ENCODE measurements around the gene USP12. TPM values are rescaled to one million over a fixed set of nuclear protein-coding genes. Genes with fewer than 3 reads are reported as not detected.

The USP12 gene
- polyA plus RNA-seq, 3 donors: 12.8 to 23.4 (median 14.5) TPM

- Mint-ChIP-seq H3K36me3 (no peaks in the 10 kb centered on the region), H3K9me3 (peaks cover 0 to 4% (median 0%) of the 10 kb centered on the region in 7 donors), H3K4me3 (no peak overlapping the region), H3K27ac (no peak overlapping the region), H3K27me3 (ENCODE audit: low read depth in 3 of 3) (peaks cover 0 to 5% (median 4%) of the 10 kb centered on the region in 3 donors), H3K4me1 (peaks cover 3% of the 10 kb centered on the region)
- 80% methylated on average over 6 of the region's 6 CpGs for WGBS (ENCODE audit: insufficient coverage)
- Histone ChIP-seq H3K4me2 (replicated peaks; ENCODE audit: extremely low read depth, low read length, poor library complexity, severe bottlenecking) (no peak overlapping the region), H3K9me3 (replicated peaks in 1 of 2; ENCODE audit: control insufficient read depth in 1 of 2, insufficient read depth in 1 of 2, low read length in 2 of 2) (no peaks in the 10 kb centered on the region), H3K27ac (ENCODE audit: low read depth in 1 of 2, low read length in 2 of 2) (no peak overlapping the region), H3K4me1 (ENCODE audit: control insufficient read depth in 1 of 2, insufficient read depth in 2 of 2, low read length in 2 of 2) (no peaks in the 10 kb centered on the region), H3K4me3 (replicated peaks in 1 of 3; ENCODE audit: low read depth in 2 of 3, low read length in 3 of 3) (no peak overlapping the region), H3K27me3 (ENCODE audit: control insufficient read depth in 2 of 2, insufficient read depth in 2 of 2, low read length in 2 of 2) (no peaks in the 10 kb centered on the region), H4K20me1 (ENCODE audit: insufficient read depth, low read length) (no peaks in the 10 kb centered on the region), H2AFZ (ENCODE audit: insufficient read depth, low read depth, low read length, poor library complexity, severe bottlenecking) (no peak overlapping the region), H3K79me2 (ENCODE audit: insufficient read depth, low read length) (no peaks in the 10 kb centered on the region), H3K9ac (ENCODE audit: insufficient read depth, low read length, poor library complexity, severe bottlenecking) (no peak overlapping the region), H3K36me3 (replicated peaks in 1 of 2; ENCODE audit: control insufficient read depth in 1 of 2, insufficient read depth in 2 of 2, low read length in 2 of 2) (no peaks in the 10 kb centered on the region)
- intact Hi-C loops (cut with micrococcal nuclease): no loop called here
- no peak for DNase-seq
- TF ChIP-seq, protein P1, sequence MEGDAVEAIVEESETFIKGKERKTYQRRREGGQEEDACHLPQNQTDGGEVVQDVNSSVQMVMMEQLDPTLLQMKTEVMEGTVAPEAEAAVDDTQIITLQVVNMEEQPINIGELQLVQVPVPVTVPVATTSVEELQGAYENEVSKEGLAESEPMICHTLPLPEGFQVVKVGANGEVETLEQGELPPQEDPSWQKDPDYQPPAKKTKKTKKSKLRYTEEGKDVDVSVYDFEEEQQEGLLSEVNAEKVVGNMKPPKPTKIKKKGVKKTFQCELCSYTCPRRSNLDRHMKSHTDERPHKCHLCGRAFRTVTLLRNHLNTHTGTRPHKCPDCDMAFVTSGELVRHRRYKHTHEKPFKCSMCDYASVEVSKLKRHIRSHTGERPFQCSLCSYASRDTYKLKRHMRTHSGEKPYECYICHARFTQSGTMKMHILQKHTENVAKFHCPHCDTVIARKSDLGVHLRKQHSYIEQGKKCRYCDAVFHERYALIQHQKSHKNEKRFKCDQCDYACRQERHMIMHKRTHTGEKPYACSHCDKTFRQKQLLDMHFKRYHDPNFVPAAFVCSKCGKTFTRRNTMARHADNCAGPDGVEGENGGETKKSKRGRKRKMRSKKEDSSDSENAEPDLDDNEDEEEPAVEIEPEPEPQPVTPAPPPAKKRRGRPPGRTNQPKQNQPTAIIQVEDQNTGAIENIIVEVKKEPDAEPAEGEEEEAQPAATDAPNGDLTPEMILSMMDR (IDR thresholded peaks at IDR 0.05): no peak
Measured at GRCh38 chr13:27026396-27026795, 145.2 kb downstream of the USP12 start.

- H3K27ac Mint-ChIP-seq: no peak overlapping the region
- 64% methylated on average over 13 of the region's 13 CpGs for WGBS (ENCODE audit: insufficient coverage)
- H3K9ac ChIP-seq (ENCODE audit: insufficient read depth, low read length, poor library complexity, severe bottlenecking): no peak overlapping the region
Measured at GRCh38 chr13:27024776-27025492, 146.7 kb downstream of the USP12 start.

More at GRCh38 chr13:27024776-27025492, 146.7 kb downstream of the USP12 start:
- DNase-seq: no peak
- peaks cover 3% of the 10 kb centered on the region for H3K4me1 Mint-ChIP-seq
- H3K27me3 Mint-ChIP-seq (ENCODE audit: low read depth in 3 of 3): peaks cover 0 to 6% (median 2%) of the 10 kb centered on the region in 3 donors
- Histone ChIP-seq H3K9me3 (replicated peaks in 1 of 2; ENCODE audit: control insufficient read depth in 1 of 2, insufficient read depth in 1 of 2, low read length in 2 of 2) (no peaks in the 10 kb centered on the region), H3K79me2 (ENCODE audit: insufficient read depth, low read length) (no peaks in the 10 kb centered on the region), H3K4me1 (ENCODE audit: control insufficient read depth in 1 of 2, insufficient read depth in 2 of 2, low read length in 2 of 2) (no peaks in the 10 kb centered on the region), H2AFZ (ENCODE audit: insufficient read depth, low read depth, low read length, poor library complexity, severe bottlenecking) (no peak overlapping the region), H3K27me3 (ENCODE audit: control insufficient read depth in 2 of 2, insufficient read depth in 2 of 2, low read length in 2 of 2) (no peaks in the 10 kb centered on the region), H3K27ac (ENCODE audit: low read depth in 1 of 2, low read length in 2 of 2) (no peak overlapping the region), H3K4me2 (replicated peaks; ENCODE audit: extremely low read depth, low read length, poor library complexity, severe bottlenecking) (no peak overlapping the region), H3K36me3 (replicated peaks in 1 of 2; ENCODE audit: control insufficient read depth in 1 of 2, insufficient read depth in 2 of 2, low read length in 2 of 2) (no peaks in the 10 kb centered on the region), H3K4me3 (replicated peaks in 1 of 3; ENCODE audit: low read depth in 2 of 3, low read length in 3 of 3) (no peak overlapping the region), H4K20me1 (ENCODE audit: insufficient read depth, low read length) (no peaks in the 10 kb centered on the region)
- TF ChIP-seq, protein P1 (IDR thresholded peaks at IDR 0.05): no peak
- no peak overlapping the region for H3K4me3 Mint-ChIP-seq
- intact Hi-C loops (cut with micrococcal nuclease): no loop called here
- peaks cover 0 to 4% (median 0%) of the 10 kb centered on the region in 7 donors for H3K9me3 Mint-ChIP-seq
- H3K36me3 Mint-ChIP-seq: no peaks in the 10 kb centered on the region

Measured in CD14-positive monocyte (primary cell).